Mammary epithelial cell (primary cell): Measurements from ENCODE around the gene CCDC80.

ENCODE experiments used
- EZH2 ChIP-seq: IDR thresholded peaks from 2 replicates; pipeline ENCODE4 v1.6.1; 2012; ENCODE audit warnings: low read length, inconsistent platforms, borderline replicate concordance
- TF ChIP-seq, protein P1 (sequence below), 2 donors: IDR thresholded peaks in 1 of 2; conservative IDR thresholded peaks in 1 of 2; 2 replicates each; pipeline ENCODE4 v1.5.1; 2011 to 2012; ENCODE audit warnings: inconsistent platforms in 2 of 2, low read length in 2 of 2, mild to moderate bottlenecking in 2 of 2, control low read depth in 1 of 2, low read depth in 1 of 2; ENCODE audit not compliant: insufficient read depth in 1 of 2; ENCODE audit errors: extremely low read depth in 1 of 2

DNA sequence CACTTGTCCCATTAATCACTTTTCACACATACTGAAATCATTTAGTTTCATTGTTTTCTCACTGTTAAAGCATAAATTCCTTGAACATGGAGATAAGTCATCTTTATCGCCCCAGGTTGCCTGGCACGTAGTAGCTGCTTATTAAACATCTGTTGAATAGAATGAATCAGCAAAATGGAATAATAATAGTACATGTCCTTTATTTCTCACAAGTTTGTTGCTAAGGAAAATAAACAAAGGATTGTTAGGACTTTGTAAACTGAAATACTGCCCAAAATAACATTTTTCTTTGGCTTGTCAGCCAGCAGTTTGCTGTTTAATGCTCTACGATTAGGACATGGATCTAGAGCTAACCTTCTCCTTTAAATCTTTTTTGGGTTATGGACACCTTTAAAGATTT is 61.2 kb downstream of the CCDC80 start:
- TF ChIP-seq, protein P1, sequence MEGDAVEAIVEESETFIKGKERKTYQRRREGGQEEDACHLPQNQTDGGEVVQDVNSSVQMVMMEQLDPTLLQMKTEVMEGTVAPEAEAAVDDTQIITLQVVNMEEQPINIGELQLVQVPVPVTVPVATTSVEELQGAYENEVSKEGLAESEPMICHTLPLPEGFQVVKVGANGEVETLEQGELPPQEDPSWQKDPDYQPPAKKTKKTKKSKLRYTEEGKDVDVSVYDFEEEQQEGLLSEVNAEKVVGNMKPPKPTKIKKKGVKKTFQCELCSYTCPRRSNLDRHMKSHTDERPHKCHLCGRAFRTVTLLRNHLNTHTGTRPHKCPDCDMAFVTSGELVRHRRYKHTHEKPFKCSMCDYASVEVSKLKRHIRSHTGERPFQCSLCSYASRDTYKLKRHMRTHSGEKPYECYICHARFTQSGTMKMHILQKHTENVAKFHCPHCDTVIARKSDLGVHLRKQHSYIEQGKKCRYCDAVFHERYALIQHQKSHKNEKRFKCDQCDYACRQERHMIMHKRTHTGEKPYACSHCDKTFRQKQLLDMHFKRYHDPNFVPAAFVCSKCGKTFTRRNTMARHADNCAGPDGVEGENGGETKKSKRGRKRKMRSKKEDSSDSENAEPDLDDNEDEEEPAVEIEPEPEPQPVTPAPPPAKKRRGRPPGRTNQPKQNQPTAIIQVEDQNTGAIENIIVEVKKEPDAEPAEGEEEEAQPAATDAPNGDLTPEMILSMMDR (conservative IDR thresholded peaks at IDR 0.05 in 1 of 2, IDR thresholded peaks at IDR 0.05 in 1 of 2; ENCODE audit: extremely low read depth in 1 of 2, insufficient read depth in 1 of 2, low read depth in 1 of 2, low read length in 2 of 2): no peak
- TF ChIP-seq EZH2: no peak
